Neural progenitor cell (in vitro differentiated cells): ENCODE results near the gene SLC30A3. TPM values are rescaled to one million over a fixed set of nuclear protein-coding genes. Genes with fewer than 3 reads are reported as not detected.

Experiments used
- DNase-seq: peaks from one replicate; pipeline ENCODE4 v3.0.0-alpha.2; 2016; ENCODE audit warnings: low spot score
- H2AFZ ChIP-seq: fragments of 200-600 bp; sonication (generic); replicated peaks from 2 replicates; pipeline ENCODE4 v1.6.1; 2016; ENCODE audit warnings: antibody characterized with exemption
- H3F3A ChIP-seq: fragments of 200-600 bp; sonication (generic); 2 replicates; pipeline ENCODE4 v1.6.1; 2016; ENCODE audit warnings: antibody characterized with exemption, low read depth
- H3K27ac ChIP-seq: fragments of 200-600 bp; sonication (generic); 2 replicates; pipeline ENCODE4 v1.5.1; 2016; ENCODE audit warnings: mild to moderate bottlenecking
- H3K27me3 ChIP-seq: fragments of 200-600 bp; sonication (generic); 2 replicates; pipeline ENCODE4 v1.6.1; 2016; ENCODE audit warnings: mild to moderate bottlenecking, moderate library complexity
- H3K36me3 ChIP-seq: fragments of 200-600 bp; sonication (generic); 2 replicates; pipeline ENCODE4 v1.5.1; 2016
- H3K4me1 ChIP-seq: fragments of 200-600 bp; sonication (generic); 2 replicates; pipeline ENCODE4 v1.6.1; 2016; ENCODE audit warnings: mixed run types
- H3K4me2 ChIP-seq: fragments of 200-600 bp; sonication (generic); 2 replicates; pipeline ENCODE4 v1.6.1; 2016
- H3K4me3 ChIP-seq: fragments of 200-600 bp; sonication (generic); 2 replicates; pipeline ENCODE4 v1.5.1; 2016
- H3K79me2 ChIP-seq: fragments of 200-600 bp; sonication (generic); 2 replicates; pipeline ENCODE4 v1.6.1; 2016; ENCODE audit warnings: low read depth
- H3K9ac ChIP-seq: fragments of 200-600 bp; sonication (generic); 2 replicates; pipeline ENCODE4 v1.6.1; 2016
- H3K9me3 ChIP-seq: fragments of 200-600 bp; sonication (generic); 2 replicates; pipeline ENCODE4 v1.5.1; 2016; ENCODE audit warnings: low read depth
- H4K20me1 ChIP-seq: fragments of 200-600 bp; sonication (generic); 2 replicates; pipeline ENCODE4 v1.6.1; 2016; ENCODE audit warnings: low read depth
- H3K27ac Mint-ChIP-seq: 3 replicates; pipeline ENCODE4 v1.8.0; 2021; ENCODE audit warnings: mixed read lengths
- H3K27me3 Mint-ChIP-seq: 2 replicates; pipeline ENCODE4 v1.8.0; 2022; ENCODE audit warnings: low read depth, mild to moderate bottlenecking, inconsistent platforms, moderate library complexity, mixed read lengths; ENCODE audit not compliant: insufficient read depth
- H3K36me3 Mint-ChIP-seq: 3 replicates; pipeline ENCODE4 v1.8.0; 2021; ENCODE audit warnings: mixed read lengths
- H3K4me1 Mint-ChIP-seq: 3 replicates; pipeline ENCODE4 v1.8.0; 2021; ENCODE audit warnings: mixed read lengths
- H3K4me3 Mint-ChIP-seq: 3 replicates; pipeline ENCODE4 v1.8.0; 2021; ENCODE audit warnings: mild to moderate bottlenecking, moderate library complexity, mixed read lengths
- H3K9me3 Mint-ChIP-seq: 3 replicates; pipeline ENCODE4 v1.8.0; 2020; ENCODE audit warnings: mixed read lengths
- CTCF ChIP-seq: fragments of 200-600 bp; sonication (generic); IDR thresholded peaks from 2 replicates; pipeline ENCODE4 v1.5.1; 2017; ENCODE audit warnings: antibody characterized with exemption, mild to moderate bottlenecking
- EZH2 ChIP-seq: fragments of 200-600 bp; sonication (generic); IDR thresholded peaks from 2 replicates; pipeline ENCODE4 v1.6.1; 2017; ENCODE audit warnings: antibody characterized with exemption, mild to moderate bottlenecking, moderate library complexity
- EZH2phosphoT487 ChIP-seq: fragments of 200-600 bp; sonication (generic); IDR thresholded peaks from 2 replicates; pipeline ENCODE4 v1.6.1; 2017; ENCODE audit warnings: antibody characterized with exemption
- total RNA-seq: library from RNA; depleted of rRNA; stranded (reverse); fragments of >200 nt; gene quantifications from 2 replicates; pipeline ENCODE4 v1.2.3, GENCODE V29; 2015; ENCODE audit warnings: low replicate concordance

Gene SLC30A3
- total RNA-seq, 1 donor from 2014 or later, result 0.56 TPM

- TF ChIP-seq EZH2phosphoT487 (no peak), CTCF (no peak), EZH2 (no peak)
- Mint-ChIP-seq H3K4me1 (no peaks in the 10 kb centered on the region), H3K4me3 (no peak overlapping the region), H3K27me3 (peaks cover 8% of the 10 kb centered on the region), H3K36me3 (peaks cover 36% of the 10 kb centered on the region), H3K9me3 (no peaks in the 10 kb centered on the region), H3K27ac (no peak overlapping the region)
- Histone ChIP-seq H3K36me3 (peaks cover 12% of the 10 kb centered on the region), H3K9me3 (no peaks in the 10 kb centered on the region), H3K4me3 (no peak overlapping the region), H2AFZ (no peak overlapping the region), H3K27me3 (no peaks in the 10 kb centered on the region), H3K4me1 (no peaks in the 10 kb centered on the region), H3F3A (no peaks in the 10 kb centered on the region), H3K27ac (no peak overlapping the region), H4K20me1 (no peaks in the 10 kb centered on the region), H3K79me2 (peaks cover under 1% of the 10 kb centered on the region), H3K9ac (no peak overlapping the region), H3K4me2 (no peak overlapping the region)
- DNase-seq, result no peak
Observed at GRCh38 chr2:27225526-27225925, 37.3 kb downstream of the SLC30A3 start.

- no peak for TF ChIP-seq CTCF
- TF ChIP-seq EZH2phosphoT487, result no peak
- TF ChIP-seq EZH2, result no peak
- Histone ChIP-seq H3F3A (no peaks in the 10 kb centered on the region), H3K9ac (no peak overlapping the region), H3K4me1 (peaks cover 2% of the 10 kb centered on the region), H3K9me3 (no peaks in the 10 kb centered on the region), H2AFZ (no peak overlapping the region), H3K4me3 (no peak overlapping the region), H4K20me1 (no peaks in the 10 kb centered on the region), H3K4me2 (no peak overlapping the region), H3K36me3 (peaks cover 16% of the 10 kb centered on the region), H3K27ac (no peak overlapping the region), H3K27me3 (no peaks in the 10 kb centered on the region), H3K79me2 (peaks cover 21% of the 10 kb centered on the region)
- no peak for DNase-seq
- Mint-ChIP-seq H3K27ac (no peak overlapping the region), H3K4me3 (no peak overlapping the region), H3K4me1 (peaks cover 4% of the 10 kb centered on the region), H3K27me3 (peaks cover 6% of the 10 kb centered on the region), H3K9me3 (no peaks in the 10 kb centered on the region), H3K36me3 (peaks cover 39% of the 10 kb centered on the region)
Observed at GRCh38 chr2:27223416-27223815, 39.4 kb downstream of the SLC30A3 start.

- H3K36me3 Mint-ChIP-seq, result peaks cover 45% of the 10 kb centered on the region
- TF ChIP-seq EZH2phosphoT487, result no peak
- TF ChIP-seq EZH2, result no peak
- no peak for TF ChIP-seq CTCF
- peaks cover 10% of the 10 kb centered on the region for H3K36me3 ChIP-seq
Observed at GRCh38 chr2:27222407-27222806, 40.4 kb downstream of the SLC30A3 start.

More at GRCh38 chr2:27222407-27222806, 40.4 kb downstream of the SLC30A3 start:
- no peaks in the 10 kb centered on the region for H3F3A ChIP-seq
- no peak overlapping the region for H3K4me2 ChIP-seq
- peaks cover 7% of the 10 kb centered on the region for H3K4me1 ChIP-seq
- no peaks in the 10 kb centered on the region for H4K20me1 ChIP-seq
- H2AFZ ChIP-seq, result no peak overlapping the region
- H3K27me3 Mint-ChIP-seq, result peaks cover 9% of the 10 kb centered on the region
- H3K79me2 ChIP-seq, result peaks cover 31% of the 10 kb centered on the region
- H3K27ac ChIP-seq, result no peak overlapping the region
- H3K9me3 Mint-ChIP-seq, result no peaks in the 10 kb centered on the region
- H3K4me3 ChIP-seq, result no peak overlapping the region
- no peak overlapping the region for H3K27ac Mint-ChIP-seq
- H3K9ac ChIP-seq, result no peak overlapping the region
- H3K4me1 Mint-ChIP-seq, result peaks cover 13% of the 10 kb centered on the region
- H3K27me3 ChIP-seq, result no peaks in the 10 kb centered on the region
- no peak for DNase-seq
- H3K4me3 Mint-ChIP-seq, result no peak overlapping the region
- H3K9me3 ChIP-seq, result no peaks in the 10 kb centered on the region
